K562 (cell line): ENCODE results near the gene CSNK1G2. TPM values are rescaled to one million over a fixed set of nuclear protein-coding genes. Genes with fewer than 3 reads are reported as not detected.

Experiments
- CC2D1A ChIP-seq: fragments of 450-650 bp; IDR thresholded peaks from 2 replicates; pipeline ENCODE4 v1.6.1; 2017; ENCODE audit warnings: mild to moderate bottlenecking
- HNRNPK ChIP-seq: fragments of 200-400 bp; formaldehyde crosslinking; IDR thresholded peaks from one replicate; pipeline ENCODE4 v1.6.1; 2018; ENCODE audit warnings: mild to moderate bottlenecking, low read depth, low read length; ENCODE audit not compliant: poor library complexity, severe bottlenecking
- MYBL2 ChIP-seq, 2 experiments: fragments of 450-650 bp in 1 of 2; sonication (generic) in 1 of 2; formaldehyde crosslinking in 1 of 2; IDR thresholded peaks; 2 replicates each; pipeline versions ENCODE4 v1.6.1 to v1.8.1; 2017 to 2022; ENCODE audit warnings: borderline replicate concordance in 1 of 2, inconsistent platforms in 1 of 2, low read depth in 1 of 2, mild to moderate bottlenecking in 1 of 2, missing genetic modification reagents in 1 of 2, moderate library complexity in 1 of 2
- THRAP3 ChIP-seq: fragments of 450-650 bp; IDR thresholded peaks from 2 replicates; pipeline ENCODE4 v1.6.1; 2016; ENCODE audit warnings: mild to moderate bottlenecking, inconsistent platforms, borderline replicate concordance
- ZNF24 ChIP-seq: fragments of 450-650 bp; IDR thresholded peaks from 2 replicates; pipeline ENCODE4 v1.6.1; 2016
- polyA plus RNA-seq, 8 experiments: library from polyadenylated mRNA; depleted of rRNA in 4 of 8; stranded (reverse) in 5 of 8; unstranded in 3 of 8; fragments of >200 nt; fragmentation: Nextera tagmentation in 2 of 8; fragmentation: Illumina TruSeq in 1 of 8; extraction: Ambion mirVana in 2 of 8; extraction: Trizol in 1 of 8; gene quantifications; 2 replicates each; pipeline versions ENCODE4 v1.2.1 to v1.2.3, GENCODE V29; 2011 to 2014; ENCODE audit warnings: inconsistent platforms in 1 of 8, missing spikeins in 1 of 8
- total RNA-seq, 7 experiments: library from RNA; depleted of rRNA in 6 of 7; stranded (reverse); fragments of >200 nt in 6 of 7; fragmentation: Illumina TruSeq in 2 of 7; extraction: Trizol in 2 of 7; gene quantifications; 2 replicates each; pipeline versions ENCODE4 v1.2.1 to v1.2.3, GENCODE V29; 2011 to 2021; ENCODE audit warnings: low replicate concordance in 1 of 7
- TF ChIP-seq, protein P1 (sequence below), 3 experiments: IDR thresholded peaks in 2 of 3; conservative IDR thresholded peaks in 1 of 3; 2 replicates each; pipeline ENCODE4 v1.5.1; 2011 to 2012; ENCODE audit warnings: low read length in 3 of 3, mild to moderate bottlenecking in 3 of 3, control low read depth in 2 of 3, improper control_type of control experiment in 1 of 3, inconsistent platforms in 1 of 3, low read depth in 1 of 3, mixed read lengths in 1 of 3, moderate library complexity in 1 of 3; ENCODE audit not compliant: insufficient read depth in 2 of 3
- TF ChIP-seq, protein P2 (sequence below): IDR thresholded peaks from 2 replicates; pipeline ENCODE4 v1.6.1; 2014; ENCODE audit warnings: antibody characterized with exemption
- TF ChIP-seq, protein P3 (sequence below): fragments of 450-650 bp; formaldehyde crosslinking; IDR thresholded peaks from 2 replicates; pipeline ENCODE4 v1.4.0; 2022; ENCODE audit warnings: missing genetic modification characterization

The CSNK1G2 gene
- total and polyA plus RNA-seq, 9 of the 15 experiments (the other 6 are each of a cell fraction or from before 2014, with no cell fraction given) = 0.48 to 119 (median 49.5) TPM

DNA sequence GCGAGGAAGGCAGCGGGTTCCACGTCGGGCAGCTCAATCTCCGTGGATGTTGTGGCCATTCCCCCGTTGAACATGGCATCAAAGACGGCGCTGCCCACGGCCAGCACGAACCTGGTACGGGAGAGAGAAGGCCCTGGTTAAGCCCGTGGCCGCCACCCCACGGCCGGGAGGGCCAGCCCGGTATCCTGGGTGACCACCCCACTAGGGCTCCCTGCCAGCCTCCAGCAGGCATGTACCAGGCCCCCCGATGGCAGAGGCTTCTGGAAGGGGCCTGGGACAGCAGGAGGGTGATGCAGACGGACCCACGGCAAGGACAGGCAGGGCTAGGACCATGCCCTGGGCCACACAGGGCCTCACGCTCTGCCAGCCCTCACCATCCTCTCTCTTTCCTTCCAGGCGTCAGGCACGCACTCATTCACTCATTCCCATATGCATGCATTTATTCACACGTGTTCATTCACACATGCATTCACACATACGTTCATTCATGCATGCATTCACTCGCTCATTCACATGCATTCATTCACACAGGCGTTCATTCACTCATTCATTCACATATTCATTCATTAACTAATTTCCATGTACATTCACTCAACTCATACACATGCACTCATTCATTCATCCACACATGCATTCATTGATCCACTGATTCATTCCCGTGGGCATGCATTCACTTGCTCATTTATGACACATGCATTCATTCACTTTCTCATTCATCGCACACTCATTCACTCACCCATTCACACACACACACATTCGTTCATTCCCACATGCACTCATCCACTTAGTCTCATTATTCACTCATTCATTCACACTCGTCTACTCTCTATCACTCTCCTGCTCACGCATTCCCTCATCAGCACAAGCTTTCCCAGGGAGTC lies 56.6 kb downstream of the CSNK1G2 start (continued):
- TF ChIP-seq, protein P1, sequence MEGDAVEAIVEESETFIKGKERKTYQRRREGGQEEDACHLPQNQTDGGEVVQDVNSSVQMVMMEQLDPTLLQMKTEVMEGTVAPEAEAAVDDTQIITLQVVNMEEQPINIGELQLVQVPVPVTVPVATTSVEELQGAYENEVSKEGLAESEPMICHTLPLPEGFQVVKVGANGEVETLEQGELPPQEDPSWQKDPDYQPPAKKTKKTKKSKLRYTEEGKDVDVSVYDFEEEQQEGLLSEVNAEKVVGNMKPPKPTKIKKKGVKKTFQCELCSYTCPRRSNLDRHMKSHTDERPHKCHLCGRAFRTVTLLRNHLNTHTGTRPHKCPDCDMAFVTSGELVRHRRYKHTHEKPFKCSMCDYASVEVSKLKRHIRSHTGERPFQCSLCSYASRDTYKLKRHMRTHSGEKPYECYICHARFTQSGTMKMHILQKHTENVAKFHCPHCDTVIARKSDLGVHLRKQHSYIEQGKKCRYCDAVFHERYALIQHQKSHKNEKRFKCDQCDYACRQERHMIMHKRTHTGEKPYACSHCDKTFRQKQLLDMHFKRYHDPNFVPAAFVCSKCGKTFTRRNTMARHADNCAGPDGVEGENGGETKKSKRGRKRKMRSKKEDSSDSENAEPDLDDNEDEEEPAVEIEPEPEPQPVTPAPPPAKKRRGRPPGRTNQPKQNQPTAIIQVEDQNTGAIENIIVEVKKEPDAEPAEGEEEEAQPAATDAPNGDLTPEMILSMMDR (IDR thresholded peaks at IDR 0.05 in 2 of 3, conservative IDR thresholded peaks at IDR 0.05 in 1 of 3; ENCODE audit: insufficient read depth in 2 of 3, low read depth in 1 of 3, low read length in 3 of 3) = no peak
- TF ChIP-seq THRAP3 (no peak), ZNF24 (peak; percentile 97), CC2D1A (no peak), HNRNPK (no peak), MYBL2 (IDR thresholded peaks at IDR 0.05; ENCODE audit: low read depth) (no peak), MYBL2 (CRISPR knock-in tag; IDR thresholded peaks at IDR 0.05; ENCODE audit: borderline replicate concordance) (no peak)
- TF ChIP-seq, protein P2, sequence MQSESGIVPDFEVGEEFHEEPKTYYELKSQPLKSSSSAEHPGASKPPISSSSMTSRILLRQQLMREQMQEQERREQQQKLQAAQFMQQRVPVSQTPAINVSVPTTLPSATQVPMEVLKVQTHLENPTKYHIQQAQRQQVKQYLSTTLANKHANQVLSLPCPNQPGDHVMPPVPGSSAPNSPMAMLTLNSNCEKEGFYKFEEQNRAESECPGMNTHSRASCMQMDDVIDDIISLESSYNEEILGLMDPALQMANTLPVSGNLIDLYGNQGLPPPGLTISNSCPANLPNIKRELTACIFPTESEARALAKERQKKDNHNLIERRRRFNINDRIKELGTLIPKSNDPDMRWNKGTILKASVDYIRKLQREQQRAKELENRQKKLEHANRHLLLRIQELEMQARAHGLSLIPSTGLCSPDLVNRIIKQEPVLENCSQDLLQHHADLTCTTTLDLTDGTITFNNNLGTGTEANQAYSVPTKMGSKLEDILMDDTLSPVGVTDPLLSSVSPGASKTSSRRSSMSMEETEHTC = no peak
- TF ChIP-seq, protein P3, sequence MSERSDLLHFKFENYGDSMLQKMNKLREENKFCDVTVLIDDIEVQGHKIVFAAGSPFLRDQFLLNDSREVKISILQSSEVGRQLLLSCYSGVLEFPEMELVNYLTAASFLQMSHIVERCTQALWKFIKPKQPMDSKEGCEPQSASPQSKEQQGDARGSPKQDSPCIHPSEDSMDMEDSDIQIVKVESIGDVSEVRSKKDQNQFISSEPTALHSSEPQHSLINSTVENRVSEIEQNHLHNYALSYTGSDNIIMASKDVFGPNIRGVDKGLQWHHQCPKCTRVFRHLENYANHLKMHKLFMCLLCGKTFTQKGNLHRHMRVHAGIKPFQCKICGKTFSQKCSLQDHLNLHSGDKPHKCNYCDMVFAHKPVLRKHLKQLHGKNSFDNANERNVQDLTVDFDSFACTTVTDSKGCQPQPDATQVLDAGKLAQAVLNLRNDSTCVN = 0 out of 2 replicates have a peak, but pooled peaks have one; percentile 34
